OCI-LY3 (cell line): ENCODE results near the gene ACTR5.

Source experiments
- H2AFZ ChIP-seq: fragments of 200-600, 300-600 bp; shearing (Covaris generic); 2 replicates; pipeline ENCODE4 v1.6.0; 2014; ENCODE audit warnings: antibody characterized with exemption, low read depth, low read length
- H3K27ac ChIP-seq: fragments of 200-600, 300-600 bp; sonication (generic); 2 replicates; pipeline ENCODE4 v1.5.1; 2014; ENCODE audit warnings: mild to moderate bottlenecking, low read length, moderate library complexity, mixed read lengths
- H3K27me3 ChIP-seq: fragments of 200-600, 300-600 bp; sonication (generic); 2 replicates; pipeline ENCODE4 v1.6.1; 2014; ENCODE audit warnings: low read depth, low read length, mixed read lengths
- H3K36me3 ChIP-seq: fragments of 200-600, 300-600 bp; sonication (generic); replicated peaks from 2 replicates; pipeline ENCODE3; 2014; ENCODE audit warnings: low read depth, low read length, mixed read lengths
- H3K4me1 ChIP-seq: fragments of 300-600, 200-600 bp; sonication (generic); 2 replicates; pipeline ENCODE4 v1.6.1; 2014; ENCODE audit warnings: low read length, mixed read lengths
- H3K4me2 ChIP-seq: fragments of 200-600, 300-600 bp; sonication (generic); 2 replicates; pipeline ENCODE4 v1.6.1; 2014; ENCODE audit warnings: low read length, mixed read lengths
- H3K4me3 ChIP-seq: fragments of 300-600, 200-600 bp; sonication (generic); 2 replicates; pipeline ENCODE4 v1.5.1; 2014; ENCODE audit warnings: antibody characterized with exemption, mild to moderate bottlenecking, low read length, moderate library complexity
- H3K79me2 ChIP-seq: fragments of 300-600, 200-600 bp; shearing (Covaris generic); 2 replicates; pipeline ENCODE4 v1.6.1; 2014; ENCODE audit warnings: mild to moderate bottlenecking, low read length, mixed read lengths
- H3K9ac ChIP-seq: fragments of 300-600, 200-600 bp; shearing (Covaris generic); 2 replicates; pipeline ENCODE4 v1.6.0; 2014; ENCODE audit warnings: mild to moderate bottlenecking, low read length, moderate library complexity
- H3K9me3 ChIP-seq: fragments of 200-600, 300-600 bp; shearing (Covaris generic); 2 replicates; pipeline ENCODE4 v1.6.1; 2014; ENCODE audit warnings: low read length, mixed read lengths; ENCODE audit not compliant: insufficient read depth
- H4K20me1 ChIP-seq: fragments of 200-600, 300-600 bp; sonication (generic); 2 replicates; pipeline ENCODE4 v1.6.1; 2016; ENCODE audit warnings: low read length, mixed read lengths; ENCODE audit not compliant: insufficient read depth
- CTCF ChIP-seq: fragments of 200-600, 300-600 bp; sonication (generic); IDR thresholded peaks from 2 replicates; pipeline ENCODE4 v1.5.1; 2014; ENCODE audit warnings: antibody characterized with exemption, low read length, low read depth
- EZH2phosphoT487 ChIP-seq: fragments of 200-600 bp; shearing (Covaris generic); IDR thresholded peaks from 2 replicates; pipeline ENCODE4 v1.6.1; 2018; ENCODE audit warnings: antibody characterized with exemption, mixed run types, low read depth

Gene ACTR5

GRCh38 chr20:38751360-38751976 lies 3.2 kb downstream of the ACTR5 start:
- Histone ChIP-seq H3K27ac (no peak overlapping the region), H4K20me1 (no peaks in the 10 kb centered on the region; the same call in 1 of the 2 replicates), H3K4me3 (no peak overlapping the region), H2AFZ (no peak overlapping the region), H3K4me1 (peaks cover 19% of the 10 kb centered on the region), H3K27me3 (no peaks in the 10 kb centered on the region), H3K4me2 (no peak overlapping the region), H3K9me3 (no peaks in the 10 kb centered on the region), H3K9ac (no peak overlapping the region), H3K79me2 (peaks cover 16% of the 10 kb centered on the region), H3K36me3 (peaks cover 36% of the 10 kb centered on the region)
- TF ChIP-seq CTCF (peak; percentile 95), EZH2phosphoT487 (no peak)

GRCh38 chr20:38752029-38752428 lies 3.8 kb downstream of the ACTR5 start:
- TF ChIP-seq EZH2phosphoT487 (no peak), CTCF (no peak)
- H3K9me3 ChIP-seq: no peaks in the 10 kb centered on the region
- H2AFZ ChIP-seq: no peak overlapping the region
- H3K4me1 ChIP-seq: peaks cover 19% of the 10 kb centered on the region
- H3K4me3 ChIP-seq: no peak overlapping the region
- no peak overlapping the region for H3K9ac ChIP-seq
- H3K4me2 ChIP-seq: no peak overlapping the region
- H3K36me3 ChIP-seq: peaks cover 37% of the 10 kb centered on the region
- peaks cover 16% of the 10 kb centered on the region for H3K79me2 ChIP-seq
- H3K27me3 ChIP-seq: no peaks in the 10 kb centered on the region
- no peaks in the 10 kb centered on the region; the same call in 1 of the 2 replicates for H4K20me1 ChIP-seq
- no peak overlapping the region for H3K27ac ChIP-seq

GRCh38 chr20:38754924-38755323 lies 6.7 kb downstream of the ACTR5 start:
- Histone ChIP-seq H3K36me3 (peaks cover 58% of the 10 kb centered on the region), H2AFZ (no peak overlapping the region), H3K9ac (no peak overlapping the region), H3K27ac (no peak overlapping the region), H3K9me3 (no peaks in the 10 kb centered on the region), H3K79me2 (peaks cover 1% of the 10 kb centered on the region; the same call in 1 of the 2 replicates), H3K4me1 (peaks cover 6% of the 10 kb centered on the region), H3K27me3 (no peaks in the 10 kb centered on the region), H4K20me1 (no peaks in the 10 kb centered on the region; the same call in 1 of the 2 replicates), H3K4me2 (no peak overlapping the region), H3K4me3 (no peak overlapping the region)
- TF ChIP-seq EZH2phosphoT487 (no peak), CTCF (no peak)

- TF ChIP-seq EZH2phosphoT487: no peak
- no peak for TF ChIP-seq CTCF
- H2AFZ ChIP-seq: no peak overlapping the region
- no peaks in the 10 kb centered on the region for H3K9me3 ChIP-seq
- no peaks in the 10 kb centered on the region for H3K27me3 ChIP-seq
- no peak overlapping the region for H3K4me3 ChIP-seq
- peaks cover 6% of the 10 kb centered on the region for H3K4me1 ChIP-seq
- no peaks in the 10 kb centered on the region for H3K79me2 ChIP-seq
- H4K20me1 ChIP-seq: no peaks in the 10 kb centered on the region; the same call in 1 of the 2 replicates
- peaks cover 62% of the 10 kb centered on the region for H3K36me3 ChIP-seq
- H3K27ac ChIP-seq: no peak overlapping the region
- no peak overlapping the region for H3K9ac ChIP-seq
- H3K4me2 ChIP-seq: no peak overlapping the region
Measured at GRCh38 chr20:38755324-38755910, 7.2 kb downstream of the ACTR5 start.
